HepG2 (cell line): ENCODE measurements around the gene NCLN. TPM values are rescaled to one million over a fixed set of nuclear protein-coding genes. Genes with fewer than 3 reads are reported as not detected.

Experiments used
- CENPT ChIP-seq: sonication (generic); formaldehyde crosslinking; IDR thresholded peaks from 2 replicates; pipeline ENCODE4 v1.8.0; 2022; ENCODE audit warnings: low read depth, mild to moderate bottlenecking, moderate library complexity, missing genetic modification reagents
- GABPA ChIP-seq, 2 experiments: IDR thresholded peaks; 2 replicates each; pipeline ENCODE4 v1.6.1; 2011 to 2016; ENCODE audit warnings: low read depth in 2 of 2, low read length in 1 of 2, missing biosample characterization in 1 of 2, missing genetic modification characterization in 1 of 2
- HNF4G ChIP-seq, 2 experiments: sonication (generic) in 1 of 2; formaldehyde crosslinking in 1 of 2; IDR thresholded peaks; 2 replicates each; pipeline versions ENCODE4 v1.4.0 to v1.6.1; 2011 to 2020; ENCODE audit warnings: borderline replicate concordance in 2 of 2, low read depth in 2 of 2, mild to moderate bottlenecking in 2 of 2, low read length in 1 of 2, missing genetic modification reagents in 1 of 2, moderate library complexity in 1 of 2
- MAFF ChIP-seq: IDR thresholded peaks from 2 replicates; pipeline ENCODE4 v1.6.1; 2011; ENCODE audit warnings: low read depth, low read length, improper control_type of control experiment
- NFYC ChIP-seq: IDR thresholded peaks from 2 replicates; pipeline ENCODE4 v1.6.1; 2016; ENCODE audit warnings: missing genetic modification reagents, missing compliant biosample characterization
- RFXAP ChIP-seq: sonication (generic); formaldehyde crosslinking; IDR thresholded peaks from 2 replicates; pipeline ENCODE4 v1.4.0; 2020; ENCODE audit warnings: missing genetic modification reagents, borderline replicate concordance
- SIN3B ChIP-seq: fragments of 150-350 bp; IDR thresholded peaks from 2 replicates; pipeline ENCODE4 v1.6.1; 2014; ENCODE audit warnings: low read length
- TBP ChIP-seq: sonication (generic); formaldehyde crosslinking; IDR thresholded peaks from 2 replicates; pipeline ENCODE4 v1.5.0; 2020; ENCODE audit warnings: missing genetic modification reagents
- ZNF253 ChIP-seq: sonication (generic); formaldehyde crosslinking; IDR thresholded peaks from 2 replicates; pipeline ENCODE4 v1.8.0; 2022; ENCODE audit warnings: mild to moderate bottlenecking, missing genetic modification reagents, borderline replicate concordance
- ZNF792 ChIP-seq: IDR thresholded peaks from 2 replicates; pipeline ENCODE4 v1.6.1; 2016
- polyA plus RNA-seq, 8 experiments: library from polyadenylated mRNA; depleted of rRNA in 3 of 8; stranded (reverse) in 7 of 8; unstranded in 1 of 8; fragments of >200 nt; fragmentation: Illumina TruSeq in 4 of 8; extraction: Trizol in 4 of 8; gene quantifications; 2 replicates each; pipeline versions ENCODE4 v1.2.1 to v1.2.3, GENCODE V29; 2011 to 2016; ENCODE audit warnings: low read depth in 4 of 8, missing spikeins in 1 of 8, mixed read lengths in 1 of 8; ENCODE audit not compliant: insufficient read depth in 1 of 8
- total RNA-seq, 5 experiments: library from RNA; depleted of rRNA; stranded (reverse); fragments of >200 nt; fragmentation: Illumina TruSeq; extraction: Trizol; gene quantifications; 2 replicates each; pipeline ENCODE4 v1.2.3, GENCODE V29; 2016; ENCODE audit warnings: low read depth in 1 of 5
- TF ChIP-seq, protein P1 (sequence below), 2 experiments: fragments of 450-650 bp in 1 of 2; sonication (generic) in 1 of 2; formaldehyde crosslinking in 1 of 2; IDR thresholded peaks; 2 replicates each; pipeline versions ENCODE4 v1.6.1 to v1.8.0; 2016 to 2022; ENCODE audit warnings: antibody characterized with exemption in 1 of 2, mild to moderate bottlenecking in 1 of 2, missing genetic modification reagents in 1 of 2
- TF ChIP-seq, protein P2 (sequence below): sonication (generic); formaldehyde crosslinking; IDR thresholded peaks from 2 replicates; pipeline ENCODE4 v1.5.0; 2020; ENCODE audit warnings: mild to moderate bottlenecking, missing genetic modification reagents
- TF ChIP-seq, protein P3 (sequence below): IDR thresholded peaks from 2 replicates; pipeline ENCODE4 v1.6.1; 2016; ENCODE audit warnings: missing biosample characterization, missing genetic modification reagents, low read depth
- TF ChIP-seq, protein P4 (sequence below): sonication (generic); formaldehyde crosslinking; IDR thresholded peaks from 2 replicates; pipeline ENCODE4 v1.8.1; 2022; ENCODE audit warnings: mild to moderate bottlenecking, missing genetic modification reagents

The NCLN gene
- total and polyA plus RNA-seq, 2 of the 13 experiments (the other 11 are each of a cell fraction or from before 2014, with no cell fraction given), result 42.6 to 56.0 TPM

DNA sequence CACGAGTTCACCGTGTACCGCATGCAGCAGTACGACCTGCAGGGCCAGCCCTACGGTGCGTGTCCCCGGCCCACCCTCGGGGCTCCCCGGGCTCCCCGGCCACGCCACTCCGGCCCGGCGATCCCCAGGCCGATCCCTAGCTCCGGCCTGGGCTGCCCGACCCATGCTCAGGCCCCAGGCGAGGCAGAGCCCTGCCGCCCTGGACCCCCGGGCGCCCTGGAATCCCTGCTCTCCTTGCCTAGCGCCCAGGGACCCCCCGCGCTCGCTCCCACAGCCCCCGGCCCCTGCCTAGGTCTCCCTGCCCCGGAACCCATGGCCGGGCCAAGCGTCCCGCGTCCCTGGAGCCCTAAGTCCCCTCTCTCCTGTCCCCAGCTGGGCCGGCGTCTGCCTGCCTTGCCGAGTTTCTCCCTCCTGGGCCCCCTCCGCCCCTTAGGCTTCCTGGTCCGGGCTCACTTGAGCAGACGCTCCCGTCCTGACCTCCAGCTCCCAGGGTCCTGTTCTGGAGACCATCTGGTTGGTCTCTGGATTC, 494 bp downstream of the NCLN start (continued):
- TF ChIP-seq, protein P1, sequence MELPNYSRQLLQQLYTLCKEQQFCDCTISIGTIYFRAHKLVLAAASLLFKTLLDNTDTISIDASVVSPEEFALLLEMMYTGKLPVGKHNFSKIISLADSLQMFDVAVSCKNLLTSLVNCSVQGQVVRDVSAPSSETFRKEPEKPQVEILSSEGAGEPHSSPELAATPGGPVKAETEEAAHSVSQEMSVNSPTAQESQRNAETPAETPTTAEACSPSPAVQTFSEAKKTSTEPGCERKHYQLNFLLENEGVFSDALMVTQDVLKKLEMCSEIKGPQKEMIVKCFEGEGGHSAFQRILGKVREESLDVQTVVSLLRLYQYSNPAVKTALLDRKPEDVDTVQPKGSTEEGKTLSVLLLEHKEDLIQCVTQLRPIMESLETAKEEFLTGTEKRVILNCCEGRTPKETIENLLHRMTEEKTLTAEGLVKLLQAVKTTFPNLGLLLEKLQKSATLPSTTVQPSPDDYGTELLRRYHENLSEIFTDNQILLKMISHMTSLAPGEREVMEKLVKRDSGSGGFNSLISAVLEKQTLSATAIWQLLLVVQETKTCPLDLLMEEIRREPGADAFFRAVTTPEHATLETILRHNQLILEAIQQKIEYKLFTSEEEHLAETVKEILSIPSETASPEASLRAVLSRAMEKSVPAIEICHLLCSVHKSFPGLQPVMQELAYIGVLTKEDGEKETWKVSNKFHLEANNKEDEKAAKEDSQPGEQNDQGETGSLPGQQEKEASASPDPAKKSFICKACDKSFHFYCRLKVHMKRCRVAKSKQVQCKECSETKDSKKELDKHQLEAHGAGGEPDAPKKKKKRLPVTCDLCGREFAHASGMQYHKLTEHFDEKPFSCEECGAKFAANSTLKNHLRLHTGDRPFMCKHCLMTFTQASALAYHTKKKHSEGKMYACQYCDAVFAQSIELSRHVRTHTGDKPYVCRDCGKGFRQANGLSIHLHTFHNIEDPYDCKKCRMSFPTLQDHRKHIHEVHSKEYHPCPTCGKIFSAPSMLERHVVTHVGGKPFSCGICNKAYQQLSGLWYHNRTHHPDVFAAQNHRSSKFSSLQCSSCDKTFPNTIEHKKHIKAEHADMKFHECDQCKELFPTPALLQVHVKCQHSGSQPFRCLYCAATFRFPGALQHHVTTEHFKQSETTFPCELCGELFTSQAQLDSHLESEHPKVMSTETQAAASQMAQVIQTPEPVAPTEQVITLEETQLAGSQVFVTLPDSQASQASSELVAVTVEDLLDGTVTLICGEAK (IDR thresholded peaks at IDR 0.05), result no peak
- TF ChIP-seq, protein P1 (CRISPR knock-in tag; IDR thresholded peaks at IDR 0.05), result 0 out of 2 replicates have a peak, but pooled peaks have one; percentile 33
- TF ChIP-seq, protein P2, sequence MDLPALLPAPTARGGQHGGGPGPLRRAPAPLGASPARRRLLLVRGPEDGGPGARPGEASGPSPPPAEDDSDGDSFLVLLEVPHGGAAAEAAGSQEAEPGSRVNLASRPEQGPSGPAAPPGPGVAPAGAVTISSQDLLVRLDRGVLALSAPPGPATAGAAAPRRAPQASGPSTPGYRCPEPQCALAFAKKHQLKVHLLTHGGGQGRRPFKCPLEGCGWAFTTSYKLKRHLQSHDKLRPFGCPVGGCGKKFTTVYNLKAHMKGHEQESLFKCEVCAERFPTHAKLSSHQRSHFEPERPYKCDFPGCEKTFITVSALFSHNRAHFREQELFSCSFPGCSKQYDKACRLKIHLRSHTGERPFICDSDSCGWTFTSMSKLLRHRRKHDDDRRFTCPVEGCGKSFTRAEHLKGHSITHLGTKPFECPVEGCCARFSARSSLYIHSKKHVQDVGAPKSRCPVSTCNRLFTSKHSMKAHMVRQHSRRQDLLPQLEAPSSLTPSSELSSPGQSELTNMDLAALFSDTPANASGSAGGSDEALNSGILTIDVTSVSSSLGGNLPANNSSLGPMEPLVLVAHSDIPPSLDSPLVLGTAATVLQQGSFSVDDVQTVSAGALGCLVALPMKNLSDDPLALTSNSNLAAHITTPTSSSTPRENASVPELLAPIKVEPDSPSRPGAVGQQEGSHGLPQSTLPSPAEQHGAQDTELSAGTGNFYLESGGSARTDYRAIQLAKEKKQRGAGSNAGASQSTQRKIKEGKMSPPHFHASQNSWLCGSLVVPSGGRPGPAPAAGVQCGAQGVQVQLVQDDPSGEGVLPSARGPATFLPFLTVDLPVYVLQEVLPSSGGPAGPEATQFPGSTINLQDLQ (CRISPR knock-in tag), result 0 out of 2 replicates have a peak, but pooled peaks have one; percentile 1
- TF ChIP-seq, protein P3, sequence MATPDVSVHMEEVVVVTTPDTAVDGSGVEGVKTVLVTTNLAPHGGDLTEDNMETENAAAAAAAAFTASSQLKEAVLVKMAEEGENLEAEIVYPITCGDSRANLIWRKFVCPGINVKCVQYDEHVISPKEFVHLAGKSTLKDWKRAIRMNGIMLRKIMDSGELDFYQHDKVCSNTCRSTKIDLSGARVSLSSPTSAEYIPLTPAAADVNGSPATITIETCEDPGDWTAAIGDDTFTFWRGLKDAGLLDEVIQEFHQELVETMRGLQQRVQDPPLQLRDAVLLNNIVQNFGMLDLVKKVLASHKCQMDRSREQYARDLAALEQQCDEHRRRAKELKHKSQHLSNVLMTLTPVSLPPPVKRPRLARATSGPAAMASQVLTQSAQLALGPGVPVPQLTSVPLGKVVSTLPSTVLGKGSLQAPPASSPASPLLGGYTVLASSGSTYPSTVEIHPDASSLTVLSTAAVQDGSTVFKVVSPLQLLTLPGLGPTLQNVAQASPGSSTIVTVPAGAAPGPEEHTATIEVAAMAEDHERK (CRISPR knock-in tag), result no peak
- TF ChIP-seq ZNF792 (CRISPR knock-in tag), result no peak
- no peak for TF ChIP-seq NFYC (CRISPR knock-in tag)
- 0 out of 2 replicates have a peak, but pooled peaks have one; percentile 53 for TF ChIP-seq RFXAP (CRISPR knock-in tag)
- TF ChIP-seq HNF4G (IDR thresholded peaks at IDR 0.05; ENCODE audit: borderline replicate concordance, low read depth, low read length), result no peak
- TF ChIP-seq HNF4G (CRISPR knock-in tag; IDR thresholded peaks at IDR 0.05; ENCODE audit: borderline replicate concordance, low read depth), result no peak
- no peak for TF ChIP-seq MAFF
- TF ChIP-seq, protein P4, sequence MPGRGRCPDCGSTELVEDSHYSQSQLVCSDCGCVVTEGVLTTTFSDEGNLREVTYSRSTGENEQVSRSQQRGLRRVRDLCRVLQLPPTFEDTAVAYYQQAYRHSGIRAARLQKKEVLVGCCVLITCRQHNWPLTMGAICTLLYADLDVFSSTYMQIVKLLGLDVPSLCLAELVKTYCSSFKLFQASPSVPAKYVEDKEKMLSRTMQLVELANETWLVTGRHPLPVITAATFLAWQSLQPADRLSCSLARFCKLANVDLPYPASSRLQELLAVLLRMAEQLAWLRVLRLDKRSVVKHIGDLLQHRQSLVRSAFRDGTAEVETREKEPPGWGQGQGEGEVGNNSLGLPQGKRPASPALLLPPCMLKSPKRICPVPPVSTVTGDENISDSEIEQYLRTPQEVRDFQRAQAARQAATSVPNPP (CRISPR knock-in tag), result no peak
- no peak for TF ChIP-seq ZNF253
- TF ChIP-seq SIN3B, result no peak
- TF ChIP-seq CENPT (CRISPR knock-in tag), result no peak
- no peak for TF ChIP-seq TBP (CRISPR knock-in tag)
- no peak for TF ChIP-seq GABPA (IDR thresholded peaks at IDR 0.05; ENCODE audit: low read depth, low read length)
- no peak for TF ChIP-seq GABPA (CRISPR knock-in tag; IDR thresholded peaks at IDR 0.05; ENCODE audit: low read depth)
